Endothelial cell of umbilical vein (primary cell): Measurements from ENCODE around the gene PHACTR2. TPM values are rescaled to one million over a fixed set of nuclear protein-coding genes. Genes with fewer than 3 reads are reported as not detected.

Experiments used
- BruUV-seq: library from RNA; stranded (reverse); fragments of 400-500 nt; replicated peaks from 2 replicates; lab custom pipeline; 2021; lab: Mats Ljungman, UMichigan
- CTCF ChIA-PET: fragments of 300-600, 350-600 bp; sonication (Branson Sonifier 250); formaldehyde crosslinking; loops from one replicate; lab custom pipeline; 2021; ENCODE audit warnings: antibody characterized with exemption, inconsistent platforms; lab: Charles Lee
- POLR2A ChIA-PET: fragments of 300-600, 350-600 bp; sonication (Branson Sonifier 250); formaldehyde crosslinking; loops from one replicate; lab custom pipeline; 2021; ENCODE audit warnings: antibody characterized with exemption, inconsistent platforms; lab: Charles Lee
- DNase-seq: peaks from one replicate; pipeline ENCODE4 v3.0.0-alpha.2; 2011; ENCODE audit warnings: low read depth, low spot score
- FAIRE-seq: peaks from 2 replicates; lab custom pipeline; 2011; peaks lifted over from hg19 to GRCh38; lab: Jason Lieb, UNC
- H2AFZ ChIP-seq: 2 replicates; pipeline ENCODE4 v1.6.0; 2012; ENCODE audit warnings: low read depth, low read length, control low read depth, inconsistent platforms
- H3K27ac ChIP-seq: 2 replicates; pipeline ENCODE4 v1.5.1; 2011; ENCODE audit warnings: low read depth, mild to moderate bottlenecking, control low read depth, low read length, moderate library complexity; ENCODE audit not compliant: insufficient read depth
- H3K27me3 ChIP-seq, 2 experiments: 2 replicates each; pipeline versions ENCODE4 v1.6.0 to v1.6.1; 2011; ENCODE audit warnings: low read length in 2 of 2, mixed read lengths in 1 of 2; ENCODE audit not compliant: control insufficient read depth in 2 of 2, insufficient read depth in 2 of 2
- H3K36me3 ChIP-seq, 2 experiments: 2 replicates in 1 of 2; 3 replicates in 1 of 2; pipeline ENCODE4 v1.5.1; 2011; ENCODE audit warnings: low read length in 2 of 2, mild to moderate bottlenecking in 1 of 2, moderate library complexity in 1 of 2; ENCODE audit not compliant: control insufficient read depth in 2 of 2, insufficient read depth in 2 of 2; ENCODE audit errors: extremely low read depth in 1 of 2
- H3K4me1 ChIP-seq: 3 replicates; pipeline ENCODE4 v1.5.1; 2011; ENCODE audit warnings: mild to moderate bottlenecking, low read length; ENCODE audit not compliant: control insufficient read depth, insufficient read depth; ENCODE audit errors: extremely low read depth
- H3K4me2 ChIP-seq: 2 replicates; pipeline ENCODE4 v1.6.1; 2011; ENCODE audit warnings: low read length, control low read depth, mixed read lengths; ENCODE audit not compliant: insufficient read depth
- H3K4me3 ChIP-seq, 3 experiments: fragments of 200-600 bp in 1 of 3; sonication (generic), shearing (Covaris generic) in 1 of 3; replicated peaks in 1 of 3; 2 replicates each; pipeline ENCODE4 v1.5.1; 2011 to 2016; ENCODE audit warnings: control low read depth in 3 of 3, low read length in 3 of 3, mild to moderate bottlenecking in 2 of 3, inconsistent platforms in 1 of 3, low read depth in 1 of 3, moderate library complexity in 1 of 3; ENCODE audit not compliant: insufficient read depth in 1 of 3
- H3K79me2 ChIP-seq: 2 replicates; pipeline ENCODE4 v1.6.0; 2012; ENCODE audit warnings: low read length, inconsistent platforms; ENCODE audit not compliant: control insufficient read depth, insufficient read depth
- H3K9ac ChIP-seq: replicated peaks from 2 replicates; pipeline ENCODE3; 2011; ENCODE audit warnings: low read length, control low read depth; ENCODE audit not compliant: insufficient read depth; ENCODE audit errors: extremely low read depth
- H3K9me1 ChIP-seq: replicated peaks from 3 replicates; pipeline ENCODE4 v1.6.0; 2011; ENCODE audit warnings: mild to moderate bottlenecking, low read length; ENCODE audit not compliant: control insufficient read depth, insufficient read depth; ENCODE audit errors: extremely low read depth
- H3K9me3 ChIP-seq: replicated peaks from 2 replicates; pipeline ENCODE4 v1.5.1; 2012; ENCODE audit warnings: low read length, inconsistent platforms; ENCODE audit not compliant: control insufficient read depth, insufficient read depth
- H4K20me1 ChIP-seq: replicated peaks from 2 replicates; pipeline ENCODE3; 2011; ENCODE audit warnings: mild to moderate bottlenecking, low read length; ENCODE audit not compliant: control insufficient read depth, insufficient read depth; ENCODE audit errors: extremely low read depth
- EZH2 ChIP-seq: IDR thresholded peaks from 2 replicates; pipeline ENCODE4 v1.6.1; 2012; ENCODE audit warnings: borderline replicate concordance, low read depth, mild to moderate bottlenecking, moderate library complexity, low read length, inconsistent platforms; ENCODE audit not compliant: severe bottlenecking
- GATA2 ChIP-seq: IDR thresholded peaks from 2 replicates; pipeline ENCODE4 v1.7.0; 2011; ENCODE audit warnings: low read depth, mild to moderate bottlenecking, moderate library complexity, mixed read lengths, low read length; ENCODE audit not compliant: insufficient read length, insufficient read depth
- JUN ChIP-seq: IDR thresholded peaks from 2 replicates; pipeline ENCODE4 v1.6.1; 2011; ENCODE audit warnings: borderline replicate concordance, low read depth; ENCODE audit not compliant: insufficient read length, insufficient read depth
- MYC ChIP-seq: IDR thresholded peaks from one replicate; pipeline ENCODE4 v1.6.1; 2011; ENCODE audit warnings: mild to moderate bottlenecking, low read depth, low read length
- POLR2AphosphoS5 ChIP-seq: IDR thresholded peaks from 2 replicates; pipeline ENCODE4 v1.6.1; 2012; ENCODE audit warnings: low read depth, mild to moderate bottlenecking, control low read depth, low read length, moderate library complexity; ENCODE audit not compliant: insufficient read depth
- dilution Hi-C: fragments of 300-500 bp; cut with MboI; formaldehyde crosslinking; loops from one replicate; pipeline ENCODE4 v1.15.0; 2019; ENCODE audit warnings: low sequenced_read_pairs; ENCODE audit not compliant: extremely low pct_ligation_motif_present
- intact Hi-C: fragments of 100-400 bp; cut with micrococcal nuclease; formaldehyde crosslinking; loops from one replicate; pipeline ENCODE4 v1.10.0; 2022
- polyA plus RNA-seq, 4 experiments: library from polyadenylated mRNA; depleted of rRNA in 3 of 4; stranded (reverse) in 3 of 4; unstranded in 1 of 4; fragments of >200 nt; gene quantifications; 2 replicates each; pipeline versions ENCODE4 v1.2.1 to v1.2.3, GENCODE V29; 2011 to 2012; ENCODE audit warnings: missing spikeins in 1 of 4
- total RNA-seq: library from RNA; stranded (reverse); gene quantifications from 2 replicates; pipeline ENCODE4 v1.2.3, GENCODE V29; 2021
- TF ChIP-seq, protein P1 (sequence below): IDR thresholded peaks from 2 replicates; pipeline ENCODE4 v1.6.1; 2011; ENCODE audit not compliant: insufficient read depth, insufficient read length
- TF ChIP-seq, protein P2 (sequence below), 2 donors: IDR thresholded peaks; 1 replicate in 1 of 2; 2 replicates in 1 of 2; pipeline ENCODE4 v1.5.1; 2011; ENCODE audit warnings: low read length in 2 of 2, mild to moderate bottlenecking in 2 of 2, moderate library complexity in 2 of 2, control low read depth in 1 of 2, inconsistent platforms in 1 of 2, low read depth in 1 of 2; ENCODE audit not compliant: insufficient read depth in 1 of 2; ENCODE audit errors: extremely low read depth in 1 of 2

Gene PHACTR2
- total and polyA plus RNA-seq, 2 donors (not counting 3 experiments of a cell fraction or from before 2014, with no cell fraction given) = 16.3 to 178 TPM

- no peak for DNase-seq
- no peaks in the 10 kb centered on the region for H3K36me3 ChIP-seq
- H2AFZ ChIP-seq = no peak overlapping the region
- dilution Hi-C loops (no loop called here), intact Hi-C loops (loop anchor here (1.0 to 2.0 kb wide), 2 partner anchors 53 to 122 kb away; no protein-coding TSS in a partner anchor)
- peaks cover 70% of the 10 kb centered on the region for H3K79me2 ChIP-seq
- CTCF ChIA-PET = interaction anchor here (0.7 kb wide), 3 partner anchors 15 to 126 kb away, joined by 3 to 4 read pairs (median 3); no protein-coding TSS in a partner anchor
- no peak overlapping the region for H3K9ac ChIP-seq
- no peaks in the 10 kb centered on the region for H3K9me1 ChIP-seq
- peaks cover 43% of the 10 kb centered on the region for H3K4me1 ChIP-seq
- H4K20me1 ChIP-seq = no peaks in the 10 kb centered on the region
- peak overlapping the region; percentile 69 for H3K4me2 ChIP-seq
- H3K27me3 ChIP-seq = no peaks in the 10 kb centered on the region
- no peak overlapping the region for H3K4me3 ChIP-seq
- no peak for TF ChIP-seq JUN
- TF ChIP-seq GATA2 = no peak
- TF ChIP-seq, protein P1, sequence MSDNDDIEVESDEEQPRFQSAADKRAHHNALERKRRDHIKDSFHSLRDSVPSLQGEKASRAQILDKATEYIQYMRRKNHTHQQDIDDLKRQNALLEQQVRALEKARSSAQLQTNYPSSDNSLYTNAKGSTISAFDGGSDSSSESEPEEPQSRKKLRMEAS = no peak
- no TSS peak for BruUV-seq
- no peaks in the 10 kb centered on the region for H3K9me3 ChIP-seq
- H3K27ac ChIP-seq = no peak overlapping the region
- POLR2A ChIA-PET = no interaction called here
- FAIRE-seq = no peak
Measured at GRCh38 chr6:143701349-143702234, 23.8 kb downstream of the PHACTR2 start.

GRCh38 chr6:143705569-143705968 lies 27.8 kb downstream of the PHACTR2 start:
- H3K9ac ChIP-seq = no peak overlapping the region
- H3K9me1 ChIP-seq = no peaks in the 10 kb centered on the region
- no peaks in the 10 kb centered on the region for H3K36me3 ChIP-seq
- no TSS peak for BruUV-seq
- dilution Hi-C loops (no loop called here), intact Hi-C loops (no loop called here)
- H3K4me2 ChIP-seq = no peak overlapping the region
- peaks cover 12% of the 10 kb centered on the region for H3K4me1 ChIP-seq
- H3K4me3 ChIP-seq = no peak overlapping the region
- no peaks in the 10 kb centered on the region for H3K9me3 ChIP-seq
- no peaks in the 10 kb centered on the region for H3K27me3 ChIP-seq
- ChIA-PET POLR2A (no interaction called here), CTCF (no interaction called here)
- FAIRE-seq (no peak), DNase-seq (no peak)
- H3K27ac ChIP-seq = no peak overlapping the region
- no peak overlapping the region for H2AFZ ChIP-seq
- peaks cover 81% of the 10 kb centered on the region for H3K79me2 ChIP-seq
- H4K20me1 ChIP-seq = no peaks in the 10 kb centered on the region
- TF ChIP-seq GATA2 = no peak
- TF ChIP-seq, protein P1 = no peak
- TF ChIP-seq MYC = no peak
- TF ChIP-seq, protein P2, sequence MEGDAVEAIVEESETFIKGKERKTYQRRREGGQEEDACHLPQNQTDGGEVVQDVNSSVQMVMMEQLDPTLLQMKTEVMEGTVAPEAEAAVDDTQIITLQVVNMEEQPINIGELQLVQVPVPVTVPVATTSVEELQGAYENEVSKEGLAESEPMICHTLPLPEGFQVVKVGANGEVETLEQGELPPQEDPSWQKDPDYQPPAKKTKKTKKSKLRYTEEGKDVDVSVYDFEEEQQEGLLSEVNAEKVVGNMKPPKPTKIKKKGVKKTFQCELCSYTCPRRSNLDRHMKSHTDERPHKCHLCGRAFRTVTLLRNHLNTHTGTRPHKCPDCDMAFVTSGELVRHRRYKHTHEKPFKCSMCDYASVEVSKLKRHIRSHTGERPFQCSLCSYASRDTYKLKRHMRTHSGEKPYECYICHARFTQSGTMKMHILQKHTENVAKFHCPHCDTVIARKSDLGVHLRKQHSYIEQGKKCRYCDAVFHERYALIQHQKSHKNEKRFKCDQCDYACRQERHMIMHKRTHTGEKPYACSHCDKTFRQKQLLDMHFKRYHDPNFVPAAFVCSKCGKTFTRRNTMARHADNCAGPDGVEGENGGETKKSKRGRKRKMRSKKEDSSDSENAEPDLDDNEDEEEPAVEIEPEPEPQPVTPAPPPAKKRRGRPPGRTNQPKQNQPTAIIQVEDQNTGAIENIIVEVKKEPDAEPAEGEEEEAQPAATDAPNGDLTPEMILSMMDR (IDR thresholded peaks at IDR 0.05; ENCODE audit: extremely low read depth in 1 of 2, insufficient read depth in 1 of 2, low read depth in 1 of 2, low read length in 2 of 2) = no peak
- no peak for TF ChIP-seq POLR2AphosphoS5
- TF ChIP-seq EZH2 = no peak
